A204.1 (cell line): Measurements from ENCODE around the gene MAPK14.
"Not testable (repeated sequence)": the region's sequence is repeated elsewhere in the genome, so short reads cannot be mapped to it uniquely, and the experiment has no call there.

Experiments
- FAIRE-seq: peaks from 2 replicates; lab custom pipeline; 2012; peaks lifted over from hg19 to GRCh38; lab: Jason Lieb, UNC

The MAPK14 gene

DNA sequence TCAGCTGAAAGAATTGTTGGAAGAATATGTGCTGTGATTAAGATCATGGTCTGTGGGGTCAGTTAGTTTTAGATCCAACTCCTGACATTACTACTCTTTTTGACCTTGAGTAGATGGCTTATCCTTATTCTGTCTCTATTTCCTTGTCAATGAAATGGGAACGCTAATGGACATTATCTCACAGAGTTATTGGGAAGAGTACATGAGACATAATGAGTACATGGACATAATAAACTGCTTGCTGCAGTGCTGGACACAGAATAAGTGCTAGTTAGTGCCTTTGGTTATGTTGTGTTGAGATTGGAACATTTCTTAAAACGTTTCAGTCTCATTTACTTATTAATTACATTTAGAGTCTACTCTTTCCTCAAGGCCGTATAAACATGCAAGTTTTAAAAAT, 42.6 kb downstream of the MAPK14 start:
- no peak for FAIRE-seq

DNA sequence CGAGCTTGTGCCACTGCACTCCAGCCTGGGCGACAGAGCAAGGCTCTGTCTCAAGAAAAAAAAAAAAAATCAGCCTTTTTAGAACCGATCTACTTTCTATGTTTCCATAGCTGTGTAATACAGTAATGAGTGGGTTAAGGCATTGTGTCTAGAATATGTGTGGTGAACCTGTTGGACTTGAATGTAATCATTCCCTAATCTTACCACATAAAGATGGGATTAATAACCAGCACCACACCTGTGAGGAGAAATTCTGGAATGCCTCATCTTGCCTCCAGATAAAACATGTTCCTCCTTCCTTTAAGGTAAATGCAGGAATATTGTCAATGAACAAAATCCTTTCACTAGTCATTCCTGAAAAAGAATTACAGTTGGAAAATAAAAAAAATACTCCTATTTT, 43.7 kb downstream of the MAPK14 start:
- no peak for FAIRE-seq

DNA sequence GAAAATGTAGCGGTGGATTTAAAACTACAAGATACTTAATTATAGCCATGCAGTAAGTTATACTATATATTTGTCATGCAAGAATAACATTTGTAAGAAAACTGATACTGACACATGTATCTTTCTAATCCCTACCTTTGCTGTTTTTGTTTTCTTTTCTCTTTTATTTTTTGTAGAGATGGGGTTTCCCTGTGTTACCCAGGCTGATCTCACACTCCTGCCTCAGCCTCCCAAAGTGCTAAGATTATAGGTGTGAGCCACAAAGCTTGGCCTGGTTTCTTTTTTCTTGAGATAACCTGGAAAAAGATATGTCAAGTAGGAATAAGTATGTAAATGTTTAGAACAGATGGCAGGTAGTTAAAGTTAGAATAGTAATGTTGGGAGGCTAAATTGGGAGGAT, 44.1 kb downstream of the MAPK14 start:
- no peak for FAIRE-seq

DNA sequence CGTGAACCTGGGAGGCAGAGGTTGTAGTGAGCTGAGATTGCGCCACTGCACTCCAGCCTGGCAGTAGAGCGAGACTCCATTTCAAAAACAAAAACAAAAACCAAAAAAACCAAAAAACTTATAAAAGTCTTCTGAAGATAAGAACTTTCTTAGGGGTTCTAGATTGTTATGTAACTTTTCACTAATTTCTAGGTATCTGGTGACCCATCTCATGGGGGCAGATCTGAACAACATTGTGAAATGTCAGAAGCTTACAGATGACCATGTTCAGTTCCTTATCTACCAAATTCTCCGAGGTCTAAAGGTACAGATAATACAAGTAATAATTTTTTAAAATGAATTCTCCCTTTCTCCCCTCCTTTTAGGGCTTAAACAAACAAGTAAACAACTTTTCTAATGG, 45.1 kb downstream of the MAPK14 start:
- FAIRE-seq, result no peak

DNA sequence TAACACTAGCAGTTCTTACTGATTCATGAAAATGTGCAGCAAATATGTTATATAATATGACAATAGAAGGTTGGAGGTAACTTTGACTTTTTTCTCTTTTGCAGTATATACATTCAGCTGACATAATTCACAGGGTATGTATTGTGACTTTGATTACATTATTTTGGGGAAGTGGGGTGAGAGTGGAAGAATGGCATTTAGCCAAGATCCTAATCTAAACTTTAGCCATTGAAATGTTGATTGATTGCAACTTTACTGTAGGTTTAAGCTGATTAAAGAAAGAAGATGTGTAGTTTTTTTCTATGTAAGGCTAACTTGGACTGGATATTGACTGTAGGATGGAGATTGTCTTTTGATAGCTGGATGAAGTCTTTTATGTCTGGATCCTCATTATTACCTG, 46.0 kb downstream of the MAPK14 start:
- no peak for FAIRE-seq

DNA sequence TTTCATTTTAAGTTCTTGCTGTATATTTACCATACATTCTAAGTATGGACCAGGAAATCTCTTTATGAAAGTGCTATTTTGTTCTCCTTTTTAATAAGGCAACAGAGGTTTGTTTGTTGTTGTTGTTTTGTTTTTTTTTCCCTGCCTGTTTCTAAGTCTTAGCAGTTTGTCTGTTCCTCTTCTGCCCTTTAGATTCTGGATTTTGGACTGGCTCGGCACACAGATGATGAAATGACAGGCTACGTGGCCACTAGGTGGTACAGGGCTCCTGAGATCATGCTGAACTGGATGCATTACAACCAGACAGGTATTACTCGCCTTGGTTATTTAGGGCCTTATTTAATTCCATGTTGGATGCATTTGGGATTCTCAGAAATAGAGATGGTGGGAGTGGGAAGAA, 48.0 kb downstream of the MAPK14 start:
- FAIRE-seq, result no peak

DNA sequence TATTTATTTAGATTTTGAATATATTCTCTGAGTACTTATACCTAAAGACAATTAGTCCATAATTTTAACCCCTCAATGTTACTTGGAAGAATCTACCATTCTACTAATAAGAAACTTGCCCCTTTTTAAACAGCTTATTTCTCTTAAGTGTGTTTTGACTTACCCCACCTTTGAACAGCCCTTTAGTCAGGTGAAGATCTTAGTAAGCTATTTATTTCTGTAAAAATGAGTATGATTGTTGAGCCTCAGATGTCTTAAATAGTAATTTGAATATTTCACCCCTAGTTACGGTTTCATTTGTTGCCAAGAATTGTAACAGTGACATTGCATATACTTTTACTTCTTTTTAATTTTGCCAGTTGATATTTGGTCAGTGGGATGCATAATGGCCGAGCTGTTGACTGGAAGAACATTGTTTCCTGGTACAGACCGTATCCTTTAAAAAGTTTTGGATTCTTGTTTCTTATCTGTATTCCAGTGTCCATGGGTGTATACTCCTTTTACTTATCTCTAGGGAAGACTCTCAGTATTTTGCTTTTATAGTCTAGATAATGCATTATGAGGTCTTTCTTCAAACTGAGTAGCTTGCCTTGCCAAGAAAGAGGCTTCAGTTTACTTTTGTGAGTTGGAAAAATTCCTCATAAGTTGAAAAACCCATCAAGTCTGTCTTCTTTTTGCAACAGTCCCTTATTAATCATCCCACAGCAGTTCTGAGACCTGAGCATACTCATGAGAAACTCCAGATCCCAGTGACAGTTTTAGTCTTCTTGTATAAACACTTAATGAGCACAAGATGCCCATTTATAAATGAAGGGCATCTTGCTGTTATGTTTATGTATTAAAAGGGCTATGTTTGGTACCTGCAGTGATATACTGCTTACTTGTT, 48.8 kb downstream of the MAPK14 start:
- FAIRE-seq, result no peak

DNA sequence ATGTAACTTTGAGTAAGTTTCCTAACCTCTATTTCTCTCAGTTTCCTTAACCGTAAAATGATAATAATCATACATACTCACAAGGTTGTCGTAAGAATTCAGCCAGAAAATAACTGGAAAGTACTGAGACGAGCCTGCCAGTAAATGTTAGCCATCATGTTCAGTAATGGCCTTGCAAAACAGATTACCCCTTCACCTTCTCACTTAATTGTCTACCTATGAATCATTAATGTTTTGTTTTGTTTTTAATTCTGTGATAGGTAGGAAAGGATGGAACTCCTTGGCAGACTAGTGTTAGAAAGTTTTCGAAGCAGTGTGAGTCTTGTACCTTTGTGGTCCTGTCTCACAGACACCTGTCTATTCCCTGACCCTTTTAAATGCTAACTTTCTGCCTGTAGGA, 50.6 kb downstream of the MAPK14 start:
- no peak for FAIRE-seq

DNA sequence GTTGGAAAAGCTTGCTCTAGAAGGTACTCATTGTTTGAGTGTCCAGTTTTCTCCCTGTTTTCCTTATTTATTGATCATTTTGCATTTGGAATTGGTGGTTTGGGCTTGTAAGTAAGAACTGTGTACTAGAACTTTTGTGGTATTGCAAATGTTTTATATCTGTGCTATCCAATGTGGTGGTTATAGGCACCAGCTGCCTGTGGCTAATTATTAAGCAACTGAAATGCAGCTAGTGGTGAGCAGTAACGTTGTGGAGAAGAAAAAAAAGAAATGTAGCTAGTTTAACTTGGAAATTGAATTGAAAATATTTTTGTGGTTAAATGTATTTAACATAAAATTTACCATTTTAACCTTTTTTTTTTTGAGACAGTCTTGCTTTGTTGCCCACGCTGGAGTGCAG, 52.0 kb downstream of the MAPK14 start:
- no peak for FAIRE-seq

DNA sequence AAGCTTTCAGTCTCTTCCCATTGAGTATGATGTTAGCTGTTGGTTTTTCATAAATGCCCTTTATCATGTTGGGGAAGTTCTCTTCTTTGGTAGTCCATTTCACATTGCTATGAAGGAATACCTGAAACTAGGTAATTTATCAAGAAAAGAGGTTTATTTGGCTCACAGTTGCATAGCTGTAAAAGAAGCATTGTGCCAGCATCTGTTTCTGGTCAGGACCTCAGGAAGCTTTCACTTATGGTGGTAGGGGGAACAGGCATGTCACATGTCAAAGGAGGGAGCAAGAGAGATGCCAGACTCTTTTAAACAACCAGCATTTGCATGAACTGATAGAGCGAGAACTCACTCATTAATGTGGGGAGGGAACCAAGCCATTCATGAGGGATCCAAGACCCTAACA, 54.7 kb downstream of the MAPK14 start:
- FAIRE-seq, result no peak

DNA sequence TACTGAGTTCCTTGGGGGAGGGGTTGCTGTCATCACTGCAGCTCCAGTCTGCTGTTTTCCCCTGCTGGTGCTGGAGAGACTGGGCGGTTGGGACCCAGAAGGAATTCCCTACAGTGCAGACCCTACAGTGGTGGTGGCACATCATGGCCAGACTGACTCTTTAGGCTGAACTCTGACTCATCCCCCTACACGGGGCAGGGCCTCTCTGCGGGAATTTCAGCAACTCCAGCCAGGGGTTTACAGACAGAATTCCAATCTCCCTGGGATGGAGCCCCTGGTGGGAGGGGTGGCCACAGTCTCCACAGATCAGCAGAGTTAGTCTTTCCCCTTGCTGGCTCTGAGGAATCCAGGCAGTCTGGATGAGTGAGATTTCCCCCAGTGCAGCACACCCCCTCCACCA, 55.8 kb downstream of the MAPK14 start:
- no peak for FAIRE-seq

DNA sequence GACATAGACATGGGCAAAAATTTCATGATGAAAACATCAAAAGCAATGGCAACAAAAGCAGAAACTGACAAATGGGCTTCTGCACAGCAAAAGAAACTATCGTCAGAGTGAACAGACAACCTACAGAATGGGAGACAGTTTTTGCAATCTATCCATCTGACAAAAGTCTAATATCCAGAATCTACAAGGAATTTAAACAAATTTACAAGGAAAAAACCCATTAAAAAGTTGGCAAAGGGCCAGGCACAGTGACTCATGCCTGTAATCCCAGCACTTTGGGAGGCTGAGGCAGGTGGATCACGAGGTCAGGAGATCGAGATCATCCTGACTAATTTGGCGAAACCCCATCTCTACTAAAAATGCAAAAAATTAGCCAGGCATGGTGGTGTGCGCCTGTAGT, 60.6 kb downstream of the MAPK14 start:
- FAIRE-seq, result not testable (repeated sequence)

DNA sequence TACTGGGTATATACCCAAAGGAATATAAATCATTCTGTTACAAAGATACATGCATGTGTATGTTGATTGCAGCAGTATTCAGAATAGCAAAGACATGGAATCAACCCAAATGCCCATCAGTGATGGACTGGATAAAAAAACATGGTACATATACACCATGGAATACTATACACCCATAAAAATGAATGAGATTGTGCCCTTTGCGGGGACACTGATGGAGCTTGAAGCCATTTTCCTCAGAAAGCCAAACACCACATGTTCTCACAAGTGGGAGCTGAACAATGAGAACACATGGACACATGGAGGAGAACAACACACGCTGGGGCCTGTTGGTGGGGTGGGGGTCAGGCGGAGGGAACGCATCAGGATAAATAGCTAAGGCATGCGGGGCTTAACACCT, 61.4 kb downstream of the MAPK14 start:
- no peak for FAIRE-seq

DNA sequence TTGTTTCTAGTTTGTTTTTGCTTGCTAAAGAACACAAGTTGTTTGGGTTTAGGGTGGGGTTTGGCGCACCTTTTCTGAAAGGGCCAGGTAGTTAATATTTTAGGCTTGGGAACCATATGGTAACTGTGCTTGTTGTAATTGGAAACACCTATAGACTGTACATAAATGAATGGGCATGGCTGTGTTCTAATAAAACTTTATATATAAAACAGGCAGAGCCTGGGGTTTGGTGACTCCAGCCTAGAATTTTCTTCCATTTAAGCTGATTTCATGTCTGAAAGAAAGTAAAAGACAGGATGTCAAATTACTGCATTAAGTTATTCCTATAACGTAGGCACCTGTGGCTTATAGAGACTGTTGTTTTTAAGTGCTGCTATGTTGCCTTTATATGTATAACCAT, 66.6 kb downstream of the MAPK14 start:
- FAIRE-seq, result no peak

DNA sequence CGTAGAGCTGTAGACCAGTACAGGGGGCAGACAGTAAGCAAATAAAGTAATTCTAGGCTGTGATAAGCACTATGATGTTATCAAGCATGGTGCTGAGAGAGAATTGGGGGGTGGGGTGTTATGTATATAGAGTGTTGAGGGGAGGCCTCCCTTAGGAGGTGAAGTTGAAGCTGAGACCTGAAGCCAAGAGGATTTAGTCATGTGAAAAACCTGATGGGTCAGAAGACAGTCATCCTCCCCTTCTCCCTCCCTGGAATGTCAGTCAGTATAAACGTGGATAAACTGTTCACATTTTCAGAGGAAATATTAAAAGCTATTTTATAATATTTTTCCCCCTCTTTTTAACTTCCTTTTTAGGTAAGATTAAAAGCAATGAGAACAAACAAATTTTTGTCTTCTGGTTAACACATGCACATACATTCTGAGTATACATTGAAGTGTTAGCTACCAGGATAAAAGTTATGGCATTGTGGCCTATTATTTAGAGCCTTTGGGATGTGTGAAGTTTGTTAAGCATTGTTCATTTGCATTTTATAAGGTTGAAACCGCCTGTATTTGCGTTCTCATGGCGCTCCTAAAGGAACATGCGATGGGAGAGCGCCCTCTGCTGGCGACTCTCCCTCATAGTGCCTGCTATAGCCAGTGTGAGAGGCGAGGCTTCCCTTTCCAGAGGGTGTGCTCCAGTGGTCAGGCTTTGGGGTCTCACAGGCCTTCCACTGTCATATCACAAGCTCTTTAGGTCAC, 67.3 kb downstream of the MAPK14 start:
- FAIRE-seq, result peak; percentile 3

DNA sequence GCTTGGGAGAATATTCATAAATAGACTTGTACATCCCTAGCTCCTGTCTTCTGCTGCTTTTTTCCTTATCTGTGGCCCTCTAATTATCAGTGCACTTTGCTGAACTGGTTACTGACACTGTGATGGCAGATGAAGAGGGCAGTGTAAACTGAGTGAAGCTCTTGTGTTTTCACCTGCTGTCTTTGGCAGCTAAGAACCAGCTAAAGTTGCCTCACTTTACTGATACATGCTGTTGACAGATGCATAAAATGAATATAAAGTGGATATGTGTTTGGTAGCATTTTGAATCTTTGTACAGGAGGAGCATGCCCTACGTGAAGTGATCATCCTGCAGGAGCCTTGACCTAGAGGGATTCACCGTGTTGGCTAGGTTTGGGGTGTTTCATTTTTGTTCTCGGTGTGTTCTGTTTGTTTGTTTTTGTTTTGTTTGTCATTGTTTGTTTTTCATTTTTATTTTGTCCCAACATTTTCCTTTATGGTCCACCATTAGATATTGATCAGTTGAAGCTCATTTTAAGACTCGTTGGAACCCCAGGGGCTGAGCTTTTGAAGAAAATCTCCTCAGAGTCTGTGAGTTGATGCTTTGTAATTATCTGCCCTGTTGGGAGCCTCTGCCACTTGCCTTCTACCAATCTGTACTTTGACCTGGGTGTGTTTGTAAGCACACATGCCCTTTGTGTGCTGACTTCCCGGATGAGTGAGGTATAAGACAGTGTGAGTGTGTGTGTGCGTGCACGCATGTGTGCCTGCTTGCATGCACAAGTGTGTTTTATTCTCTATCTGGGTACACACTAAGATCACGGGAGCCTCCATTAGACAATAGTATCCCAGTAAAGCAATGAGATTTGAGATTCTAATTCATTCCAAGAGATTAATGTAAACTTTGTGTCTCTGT, 68.1 kb downstream of the MAPK14 start:
- no peak for FAIRE-seq

DNA sequence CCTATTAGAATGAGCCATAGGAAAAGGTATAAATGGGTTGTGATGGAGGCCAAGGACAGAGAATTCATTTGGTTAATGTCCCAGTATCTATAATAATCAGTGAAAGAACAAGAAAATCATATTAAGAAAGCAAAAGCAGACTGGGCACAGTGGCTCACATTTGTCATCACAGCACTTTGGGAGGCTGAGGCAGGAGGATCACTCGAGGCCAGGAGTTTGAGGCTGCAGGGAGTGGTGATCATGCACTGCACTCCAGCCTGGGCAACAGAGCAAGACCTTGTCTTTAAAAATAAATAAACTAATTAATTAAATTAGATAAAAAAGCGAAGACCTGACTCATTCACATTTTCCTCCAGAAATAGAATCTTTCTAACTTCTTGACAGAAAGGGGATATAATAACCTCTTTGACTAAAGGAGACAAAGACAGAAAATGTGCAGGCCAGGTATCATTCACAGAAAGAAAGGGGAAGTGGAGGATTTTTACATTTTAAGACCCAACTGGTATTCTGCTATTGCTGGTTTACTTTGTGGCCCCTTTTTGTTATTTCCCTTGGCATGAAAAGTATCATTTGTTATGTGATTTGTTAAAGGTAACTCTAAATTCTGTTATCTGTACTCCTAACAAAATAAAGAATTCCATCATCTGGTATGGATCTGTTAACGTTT, 70.8 kb downstream of the MAPK14 start:
- no peak for FAIRE-seq

DNA sequence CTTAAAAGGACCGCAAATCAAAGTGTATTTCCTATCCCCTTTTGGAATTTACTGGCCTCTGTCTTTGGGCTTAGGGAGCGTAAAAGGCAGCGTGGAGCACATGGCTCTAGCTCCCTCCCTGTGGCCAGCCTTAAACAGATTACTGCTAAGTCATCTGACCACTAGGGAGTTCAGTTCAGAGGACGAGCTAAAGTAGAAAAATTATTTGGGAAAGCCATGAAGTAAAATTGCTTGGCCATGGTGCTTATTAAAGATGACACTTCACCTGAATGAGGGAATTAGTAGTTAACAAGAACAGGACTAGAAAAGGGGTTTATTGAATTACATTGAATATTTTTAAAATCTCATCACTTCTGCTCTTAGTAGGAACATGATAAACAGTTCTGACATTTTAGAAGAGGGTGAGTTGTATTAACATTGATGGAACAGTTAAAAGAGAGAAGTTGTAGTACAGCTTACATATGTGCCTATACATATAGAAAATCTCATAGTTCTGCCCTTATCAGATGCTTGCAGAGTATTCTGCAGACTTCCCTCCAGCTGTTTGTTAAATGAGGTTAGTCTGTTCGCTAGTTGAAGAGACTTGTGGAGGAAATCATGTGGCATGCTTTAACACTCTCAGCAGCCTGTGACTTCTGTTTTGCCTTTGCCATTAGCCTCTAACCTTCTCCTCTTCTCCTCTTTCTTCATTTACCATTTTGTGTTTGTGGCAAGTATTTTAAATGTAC, 71.5 kb downstream of the MAPK14 start:
- FAIRE-seq, result no peak

DNA sequence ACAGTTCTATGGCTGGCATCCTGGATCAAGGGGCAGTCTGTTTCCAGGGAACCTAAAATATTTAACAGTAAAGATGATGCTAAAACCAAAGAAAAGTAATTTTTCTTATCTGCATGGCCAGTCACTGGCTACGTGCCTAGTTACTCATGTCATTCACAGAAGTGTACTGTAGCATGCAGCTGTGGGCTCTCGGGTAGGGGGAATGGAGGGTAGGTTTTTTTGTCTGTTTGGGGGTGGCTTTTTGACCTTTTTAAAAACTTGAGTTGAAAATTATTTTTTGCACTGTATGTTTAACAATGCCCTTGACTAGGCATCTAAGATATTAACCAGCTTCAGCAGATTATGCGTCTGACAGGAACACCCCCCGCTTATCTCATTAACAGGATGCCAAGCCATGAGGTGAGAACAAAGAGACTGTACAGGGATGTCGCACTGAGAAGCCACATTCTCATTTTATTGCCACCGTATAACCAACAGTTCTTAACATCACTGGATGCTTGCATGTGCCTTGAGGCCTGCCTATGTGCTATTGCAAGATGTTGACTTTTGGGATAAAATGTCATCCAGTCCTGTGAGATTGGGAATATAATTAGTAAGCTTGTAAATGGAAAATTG, 72.4 kb downstream of the MAPK14 start:
- FAIRE-seq, result no peak

DNA sequence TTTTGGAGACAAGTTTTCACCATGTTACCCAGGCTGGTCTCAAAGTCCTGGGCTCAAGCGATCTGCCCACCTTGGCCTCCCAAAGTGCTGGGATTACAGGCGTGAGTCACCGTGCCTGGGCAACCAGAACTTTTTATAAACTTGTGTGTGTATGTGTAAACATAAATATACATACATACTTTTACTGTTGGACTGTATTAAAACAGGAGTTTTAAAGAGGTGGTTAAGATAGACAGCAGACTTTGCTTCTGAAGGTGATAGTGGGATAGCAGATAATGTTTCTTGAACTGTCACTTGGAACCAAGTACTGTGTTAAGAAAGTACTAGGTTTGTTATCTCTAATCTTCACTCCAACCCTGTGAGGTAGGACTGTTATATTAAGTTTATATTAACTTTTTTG, 74.1 kb downstream of the MAPK14 start:
- FAIRE-seq, result no peak

DNA sequence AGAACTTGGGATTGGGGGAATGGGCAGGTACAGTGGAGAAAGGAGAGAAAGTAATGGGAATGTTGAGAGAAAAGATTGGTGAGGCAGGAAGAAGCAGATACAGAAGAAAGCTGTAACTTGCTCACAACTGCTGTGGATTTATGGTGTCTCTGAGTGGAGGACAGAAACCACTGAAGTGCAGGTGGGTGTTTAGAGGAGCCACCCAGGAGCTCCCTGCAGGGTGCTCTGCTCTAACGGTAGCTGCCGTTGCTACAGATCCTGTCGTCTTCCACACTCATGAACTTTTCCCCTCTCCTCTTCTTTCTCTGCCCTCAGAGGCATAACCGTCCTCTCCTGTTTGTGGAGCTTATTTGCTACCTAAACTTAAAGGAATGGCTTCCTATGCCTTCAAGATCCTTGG, 75.2 kb downstream of the MAPK14 start:
- FAIRE-seq, result no peak
